Measurements from ENCODE around the gene SEC63.

- no peak for TF ChIP-seq CTCF (IDR thresholded peaks at IDR 0.05)
- no peak for TF ChIP-seq POLR2AphosphoS5 (IDR thresholded peaks at IDR 0.05; ENCODE audit: insufficient read depth in 1 of 2, low read depth in 1 of 2)
- no peak for TF ChIP-seq POLR2A (IDR thresholded peaks at IDR 0.05)
Observed at GRCh38 chr6:107830060-107830459, 127.9 kb downstream of the SEC63 start.

Data from vagina (tissue), 2 donors.